AG04450 (cell line): ENCODE data around the gene NEK11. TPM values are rescaled to one million over a fixed set of nuclear protein-coding genes. Genes with fewer than 3 reads are reported as not detected.

ENCODE experiments used
- CTCF ChIA-PET: fragments of 300-600, 350-600 bp; formaldehyde crosslinking; extraction: SDS; loops from one replicate; lab custom pipeline; 2022; ENCODE audit warnings: antibody characterized with exemption, inconsistent platforms; lab: Charles Lee
- POLR2A ChIA-PET: fragments of 350-600 bp; formaldehyde crosslinking; extraction: SDS; loops from one replicate; lab custom pipeline; 2021; ENCODE audit warnings: antibody characterized with exemption, inconsistent platforms; lab: Yijun Ruan, JAX
- DNase-seq: peaks from one replicate; pipeline ENCODE4 v3.0.0-alpha.2; 2011; ENCODE audit warnings: low read depth, low spot score
- H3K27ac ChIP-seq: one replicate; pipeline ENCODE4 v1.5.1; 2012; ENCODE audit warnings: low read depth, low read length, control low read depth
- H3K27me3 ChIP-seq: one replicate; pipeline ENCODE4 v1.6.0; 2012; ENCODE audit warnings: low read length; ENCODE audit not compliant: control insufficient read depth, insufficient read depth
- H3K4me3 ChIP-seq: 2 replicates; pipeline ENCODE4 v1.5.1; 2011; ENCODE audit warnings: mild to moderate bottlenecking, low read depth, low read length, control low read depth
- H3K9me3 ChIP-seq: 2 replicates; pipeline ENCODE4 v1.5.1; 2012; ENCODE audit warnings: low read length; ENCODE audit not compliant: control insufficient read depth, insufficient read depth
- CTCF ChIP-seq: IDR thresholded peaks from 2 replicates; pipeline ENCODE4 v1.5.1; 2011; ENCODE audit warnings: low read depth, low read length, control low read depth, inconsistent platforms
- polyA plus RNA-seq: library from polyadenylated mRNA; depleted of rRNA; stranded (reverse); fragments of >200 nt; gene quantifications from 2 replicates; pipeline ENCODE4 v1.2.3, GENCODE V29; 2011

The NEK11 gene
- polyA plus RNA-seq, 1 experiment, result 4.0 TPM

- Histone ChIP-seq H3K27me3 (no peaks in the 10 kb centered on the region), H3K4me3 (no peak overlapping the region), H3K9me3 (no peaks in the 10 kb centered on the region), H3K27ac (no peak overlapping the region)
- POLR2A ChIA-PET, result no interaction called here
- CTCF ChIA-PET, result interaction anchor here (1.1 kb wide), 1 partner anchor 114 kb away, joined by 4 read pairs; no protein-coding TSS in a partner anchor
- no peak for DNase-seq
- no peak for TF ChIP-seq CTCF
Measured at GRCh38 chr3:131007256-131007655, 19.4 kb upstream of the NEK11 start.

GRCh38 chr3:131007782-131008181 lies 18.9 kb upstream of the NEK11 start:
- TF ChIP-seq CTCF, result no peak
- no peak for DNase-seq
- Histone ChIP-seq H3K9me3 (no peaks in the 10 kb centered on the region), H3K4me3 (no peak overlapping the region), H3K27me3 (no peaks in the 10 kb centered on the region), H3K27ac (no peak overlapping the region)
- POLR2A ChIA-PET, result no interaction called here
- CTCF ChIA-PET, result interaction anchor here (1.1 kb wide), 1 partner anchor 115 kb away, joined by 4 read pairs; no protein-coding TSS in a partner anchor

GRCh38 chr3:131008326-131008725 lies 18.4 kb upstream of the NEK11 start:
- H3K27ac ChIP-seq, result no peak overlapping the region
- no peaks in the 10 kb centered on the region for H3K27me3 ChIP-seq
- no peak for TF ChIP-seq CTCF
- no peak overlapping the region for H3K4me3 ChIP-seq
- ChIA-PET POLR2A (no interaction called here), CTCF (interaction anchor here (1.1 kb wide), 1 partner anchor 115 kb away, joined by 4 read pairs; no protein-coding TSS in a partner anchor)
- DNase-seq, result no peak
- H3K9me3 ChIP-seq, result no peaks in the 10 kb centered on the region

GRCh38 chr3:131009698-131010097 lies 17.0 kb upstream of the NEK11 start:
- no peak for TF ChIP-seq CTCF
- CTCF ChIA-PET, result interaction anchor here (1.0 kb wide), 1 partner anchor 117 kb away, joined by 6 read pairs; no protein-coding TSS in a partner anchor
- no peaks in the 10 kb centered on the region for H3K27me3 ChIP-seq
- POLR2A ChIA-PET, result no interaction called here
- no peak overlapping the region for H3K4me3 ChIP-seq
- no peaks in the 10 kb centered on the region for H3K9me3 ChIP-seq
- DNase-seq, result no peak
- H3K27ac ChIP-seq, result no peak overlapping the region

- no peak for DNase-seq
- H3K27ac ChIP-seq, result no peak overlapping the region
- H3K4me3 ChIP-seq, result no peak overlapping the region
- CTCF ChIA-PET, result interaction anchor here (1.6 kb wide), 1 partner anchor 126 kb away, joined by 3 read pairs; no protein-coding TSS in a partner anchor
- POLR2A ChIA-PET, result no interaction called here
- no peaks in the 10 kb centered on the region for H3K27me3 ChIP-seq
- no peaks in the 10 kb centered on the region for H3K9me3 ChIP-seq
- TF ChIP-seq CTCF, result no peak
Measured at GRCh38 chr3:131018970-131019369, 7.7 kb upstream of the NEK11 start.
